ACC112 (cell line): ENCODE data around the gene LKAAEAR1.

Source experiments
- H2AFZ ChIP-seq: fragments of 200-600 bp; sonication (generic); one replicate; pipeline ENCODE4 v1.6.0; 2017; ENCODE audit warnings: antibody characterized with exemption, low read length; ENCODE audit not compliant: unreplicated experiment
- H3K27ac ChIP-seq: fragments of 200-600 bp; sonication (generic); 2 replicates; pipeline ENCODE4 v1.5.1; 2014; ENCODE audit warnings: low read depth, mild to moderate bottlenecking, antibody characterized with exemption, low read length, moderate library complexity
- H3K27me3 ChIP-seq: fragments of 200-600 bp; sonication (generic); 2 replicates; pipeline ENCODE4 v1.6.1; 2014; ENCODE audit warnings: mild to moderate bottlenecking, antibody characterized with exemption, low read length, moderate library complexity, mixed read lengths; ENCODE audit not compliant: insufficient read depth
- H3K36me3 ChIP-seq: fragments of 200-600 bp; sonication (generic); 2 replicates; pipeline ENCODE4 v1.6.1; 2016; ENCODE audit warnings: mild to moderate bottlenecking, antibody characterized with exemption, low read length, moderate library complexity, mixed read lengths; ENCODE audit not compliant: insufficient read depth
- H3K4me1 ChIP-seq: fragments of 200-600 bp; sonication (generic); one replicate; pipeline ENCODE4 v1.6.1; 2016; ENCODE audit warnings: low read length, mixed read lengths; ENCODE audit not compliant: insufficient read depth, unreplicated experiment, control insufficient read depth
- H3K4me3 ChIP-seq: fragments of 200-600 bp; sonication (generic); 2 replicates; pipeline ENCODE4 v1.5.1; 2014; ENCODE audit warnings: mild to moderate bottlenecking, low read depth, low read length
- H3K79me2 ChIP-seq: fragments of 200-600 bp; sonication (generic); one replicate; pipeline ENCODE4 v1.6.0; 2016; ENCODE audit warnings: low read length; ENCODE audit not compliant: control insufficient read depth, unreplicated experiment, insufficient read depth

LKAAEAR1 gene

GRCh38 chr20:64053841-64054661 is 30.1 kb downstream of the LKAAEAR1 start:
- Histone ChIP-seq H3K79me2 (no peaks in the 10 kb centered on the region), H3K27me3 (peaks cover 4% of the 10 kb centered on the region; the same call in 1 of the 2 replicates), H3K4me1 (peaks cover 32% of the 10 kb centered on the region), H3K4me3 (no peak overlapping the region), H2AFZ (no peak overlapping the region), H3K27ac (no peak overlapping the region), H3K36me3 (no peaks in the 10 kb centered on the region)

GRCh38 chr20:64052987-64053840 is 31.0 kb downstream of the LKAAEAR1 start:
- Histone ChIP-seq H3K27ac (no peak overlapping the region), H3K4me1 (peaks cover 24% of the 10 kb centered on the region), H3K79me2 (no peaks in the 10 kb centered on the region), H2AFZ (no peak overlapping the region), H3K27me3 (peaks cover 9% of the 10 kb centered on the region), H3K4me3 (no peak overlapping the region), H3K36me3 (no peaks in the 10 kb centered on the region)

- Histone ChIP-seq H3K27me3 (peaks cover 16% of the 10 kb centered on the region), H3K4me3 (no peak overlapping the region), H3K27ac (no peak overlapping the region), H3K36me3 (no peaks in the 10 kb centered on the region), H3K4me1 (peaks cover 20% of the 10 kb centered on the region), H3K79me2 (no peaks in the 10 kb centered on the region), H2AFZ (no peak overlapping the region)
Measured at GRCh38 chr20:64052326-64052722, 31.9 kb downstream of the LKAAEAR1 start.

GRCh38 chr20:64051561-64052325 is 32.5 kb downstream of the LKAAEAR1 start:
- no peak overlapping the region for H3K4me3 ChIP-seq
- no peaks in the 10 kb centered on the region for H3K36me3 ChIP-seq
- peaks cover 20% of the 10 kb centered on the region for H3K4me1 ChIP-seq
- H3K27ac ChIP-seq: no peak overlapping the region
- no peaks in the 10 kb centered on the region for H3K79me2 ChIP-seq
- no peak overlapping the region for H2AFZ ChIP-seq
- H3K27me3 ChIP-seq: peaks cover 22% of the 10 kb centered on the region

- Histone ChIP-seq H2AFZ (no peak overlapping the region), H3K4me1 (peaks cover 16% of the 10 kb centered on the region), H3K27ac (no peak overlapping the region), H3K36me3 (no peaks in the 10 kb centered on the region), H3K79me2 (no peaks in the 10 kb centered on the region), H3K4me3 (no peak overlapping the region), H3K27me3 (peaks cover 26% of the 10 kb centered on the region)
Measured at GRCh38 chr20:64051033-64051452, 33.2 kb downstream of the LKAAEAR1 start.

- Histone ChIP-seq H3K4me1 (peaks cover 12% of the 10 kb centered on the region), H3K27ac (no peak overlapping the region), H2AFZ (no peak overlapping the region), H3K79me2 (no peaks in the 10 kb centered on the region), H3K27me3 (peaks cover 26% of the 10 kb centered on the region), H3K36me3 (no peaks in the 10 kb centered on the region), H3K4me3 (no peak overlapping the region)
Measured at GRCh38 chr20:64050261-64051032, 33.8 kb downstream of the LKAAEAR1 start.

- peaks cover 26% of the 10 kb centered on the region for H3K27me3 ChIP-seq
- no peaks in the 10 kb centered on the region for H3K36me3 ChIP-seq
- no peak overlapping the region for H3K4me3 ChIP-seq
- H3K4me1 ChIP-seq: peaks cover 17% of the 10 kb centered on the region
- no peaks in the 10 kb centered on the region for H3K79me2 ChIP-seq
- H2AFZ ChIP-seq: no peak overlapping the region
- no peak overlapping the region for H3K27ac ChIP-seq
Measured at GRCh38 chr20:64049878-64050260, 34.3 kb downstream of the LKAAEAR1 start.

- Histone ChIP-seq H3K27me3 (peaks cover 26% of the 10 kb centered on the region), H3K36me3 (no peaks in the 10 kb centered on the region), H3K27ac (no peak within 1 kb of the TSS), H3K4me3 (no peak within 1 kb of the TSS), H3K4me1 (peaks cover 20% of the 10 kb centered on the region), H3K79me2 (no peaks in the 10 kb centered on the region), H2AFZ (no peak within 1 kb of the TSS)
Measured at GRCh38 chr20:64049060-64049877, 34.9 kb downstream of the LKAAEAR1 start, which contains the start of gene SOX18. Gene SOX18, minus strand, starts transcription at chr20:64049639. Its CDS starts 123 bp downstream, at chr20:64049516.

GRCh38 chr20:64048402-64049044 is 35.7 kb downstream of the LKAAEAR1 start:
- Histone ChIP-seq H3K27me3 (peaks cover 26% of the 10 kb centered on the region), H3K79me2 (no peaks in the 10 kb centered on the region), H3K4me3 (no peak overlapping the region), H2AFZ (no peak overlapping the region), H3K4me1 (peaks cover 16% of the 10 kb centered on the region), H3K27ac (no peak overlapping the region), H3K36me3 (no peaks in the 10 kb centered on the region)
